OCI-M2 (cell line): Measurements from ENCODE around the gene CREB3L2.

ENCODE experiments used
- DNase-seq: peaks from one replicate; lab custom pipeline; 2025; ENCODE audit not compliant: unreplicated experiment; lab: John Stamatoyannopoulos, UW

Gene CREB3L2

DNA sequence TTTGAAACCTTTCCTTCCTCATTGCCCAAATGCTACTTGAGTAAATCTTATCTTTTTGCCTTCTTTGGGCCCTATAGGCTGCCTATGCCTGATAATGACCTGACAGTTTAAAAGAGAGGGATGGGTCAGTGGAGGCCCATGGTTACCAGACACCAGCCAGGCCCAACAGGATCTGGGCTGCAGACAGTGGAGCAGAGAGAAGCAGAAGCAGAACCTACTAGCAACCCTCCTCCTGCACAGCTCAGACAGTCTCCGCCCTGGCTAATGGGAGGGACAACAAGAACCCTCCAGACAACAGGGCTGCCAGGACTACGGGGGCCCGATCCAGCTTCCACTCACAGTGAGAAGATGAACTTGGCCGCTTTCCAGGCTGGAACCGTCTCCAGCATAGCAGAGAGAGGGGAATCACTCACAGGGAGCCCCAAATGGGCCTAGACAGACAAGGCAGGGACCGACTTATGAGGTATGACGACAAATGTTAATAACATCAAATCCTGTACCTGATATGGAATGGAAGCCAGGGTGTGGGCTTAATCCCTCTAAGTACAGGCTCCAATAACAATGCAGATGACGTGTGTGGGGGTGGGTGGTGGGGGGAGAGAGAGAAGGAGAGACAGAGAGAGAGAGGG is 123.4 kb downstream of the CREB3L2 start:
- DNase-seq: no peak

DNA sequence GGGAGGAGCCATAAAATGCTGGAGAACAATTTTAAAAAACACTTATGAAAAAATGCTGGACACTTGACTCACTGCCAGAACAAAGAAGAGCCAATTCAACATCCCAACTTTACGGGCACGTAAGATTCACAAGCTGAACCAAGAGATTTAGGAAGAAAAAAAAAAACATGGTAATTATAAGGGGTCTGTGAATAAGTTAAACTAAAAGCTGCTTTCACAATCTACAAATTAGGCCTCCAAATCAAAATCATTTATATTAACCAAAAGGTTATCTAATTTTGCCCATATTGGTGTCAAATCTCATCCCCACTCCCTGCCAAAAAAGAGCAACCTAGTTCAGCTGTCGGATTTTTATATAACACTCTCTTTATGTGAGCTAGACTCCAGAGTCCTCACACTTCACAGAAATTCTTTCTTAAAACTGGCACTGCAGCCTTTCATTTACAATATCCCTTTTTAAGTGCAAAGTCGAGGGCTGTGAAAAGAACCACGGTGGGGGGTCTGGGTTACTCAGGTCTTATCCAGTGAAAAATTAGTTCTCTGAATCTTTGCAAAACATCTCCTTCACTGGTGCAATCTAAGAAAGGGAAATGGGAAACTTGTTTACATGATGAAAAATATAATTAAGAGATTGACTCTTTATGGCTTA is 124.7 kb downstream of the CREB3L2 start:
- DNase-seq: no peak

DNA sequence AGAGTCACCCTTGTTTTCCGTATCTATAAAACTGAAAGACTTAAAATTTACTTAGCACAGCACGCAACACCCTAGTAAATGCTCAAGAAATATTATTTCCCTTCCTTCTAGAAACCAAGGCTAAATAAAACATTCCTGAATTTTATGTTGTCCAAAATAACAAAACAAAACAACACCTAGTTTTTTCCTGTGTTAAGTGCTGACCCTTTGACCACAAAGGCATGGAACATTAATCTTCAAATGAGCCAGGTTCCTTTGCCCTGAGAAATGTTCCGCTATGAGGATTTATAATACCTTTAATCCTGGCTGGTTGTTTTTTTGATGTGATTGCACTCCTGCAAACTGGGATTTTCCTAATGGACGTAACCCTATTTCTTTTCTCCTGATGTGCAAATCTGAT is 126.1 kb downstream of the CREB3L2 start:
- no peak for DNase-seq

- DNase-seq: no peak
Observed at GRCh38 chr7:137873979-137874777, 127.7 kb downstream of the CREB3L2 start.

DNA sequence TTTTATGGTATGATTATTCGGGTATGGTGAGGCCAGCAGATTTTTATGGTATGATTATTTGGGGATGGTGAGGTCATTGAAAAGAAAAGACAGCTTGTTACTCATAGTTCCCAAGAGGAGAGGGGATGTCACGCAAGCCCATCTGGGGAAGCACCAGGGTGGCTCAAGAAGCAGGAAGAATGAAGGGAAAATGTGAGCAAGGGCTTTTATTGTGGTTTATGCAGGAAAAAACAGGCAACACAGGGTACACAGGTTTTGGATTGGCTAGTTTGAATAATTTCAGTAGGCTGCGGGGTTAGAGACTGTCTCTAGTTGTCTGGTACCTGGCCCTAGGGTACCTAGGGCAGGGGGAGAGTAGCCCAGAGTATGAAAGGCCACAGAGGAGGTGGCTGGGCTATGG is 128.4 kb downstream of the CREB3L2 start:
- DNase-seq: no peak

- no peak for DNase-seq
Observed at GRCh38 chr7:137871170-137871915, 130.5 kb downstream of the CREB3L2 start.

- no peak for DNase-seq
Observed at GRCh38 chr7:137870684-137871083, 131.2 kb downstream of the CREB3L2 start.

- DNase-seq: no peak
Observed at GRCh38 chr7:137870078-137870477, 131.8 kb downstream of the CREB3L2 start.

DNA sequence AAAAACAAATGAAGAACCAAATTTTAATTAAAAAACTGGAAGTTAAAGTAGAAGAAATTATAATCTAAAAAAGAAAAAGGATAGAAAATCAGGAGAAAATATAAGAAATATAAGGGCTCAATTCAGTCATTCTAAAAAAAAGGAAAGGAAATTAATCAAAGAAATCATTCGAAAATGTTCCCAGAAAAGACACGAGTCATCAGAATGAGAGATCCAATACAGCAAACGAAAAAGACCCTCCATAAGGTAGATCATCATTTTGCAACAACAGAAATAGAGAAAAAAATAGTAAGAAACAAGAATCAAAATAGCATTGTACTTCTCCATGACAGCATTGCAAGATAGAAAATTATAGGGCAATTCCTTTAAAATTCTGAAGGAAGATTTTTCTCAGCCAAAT is 132.6 kb downstream of the CREB3L2 start:
- DNase-seq: no peak

GRCh38 chr7:137867289-137867688 is 134.6 kb downstream of the CREB3L2 start:
- DNase-seq: no peak

GRCh38 chr7:137865764-137866163 is 136.1 kb downstream of the CREB3L2 start:
- DNase-seq: no peak

DNA sequence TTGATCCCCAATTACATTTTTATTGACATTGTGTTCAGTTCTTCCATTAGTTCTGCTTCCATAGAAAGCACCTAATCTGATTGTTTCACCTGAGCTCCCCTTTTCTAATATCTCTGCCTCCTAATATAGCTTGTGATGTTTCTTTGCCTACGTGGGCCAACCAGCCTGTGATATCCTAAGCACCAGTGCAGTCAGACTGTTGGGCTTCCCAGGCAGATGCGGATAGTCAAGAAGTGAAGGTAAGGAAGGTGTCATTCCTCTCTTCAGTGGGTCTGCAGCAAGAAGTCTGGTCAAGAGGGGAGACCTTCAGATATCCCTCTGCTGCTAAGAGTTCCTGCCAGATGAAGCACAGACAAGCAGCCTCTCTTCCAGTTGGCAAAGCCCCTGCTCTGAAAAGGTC is 138.9 kb downstream of the CREB3L2 start:
- no peak for DNase-seq

DNA sequence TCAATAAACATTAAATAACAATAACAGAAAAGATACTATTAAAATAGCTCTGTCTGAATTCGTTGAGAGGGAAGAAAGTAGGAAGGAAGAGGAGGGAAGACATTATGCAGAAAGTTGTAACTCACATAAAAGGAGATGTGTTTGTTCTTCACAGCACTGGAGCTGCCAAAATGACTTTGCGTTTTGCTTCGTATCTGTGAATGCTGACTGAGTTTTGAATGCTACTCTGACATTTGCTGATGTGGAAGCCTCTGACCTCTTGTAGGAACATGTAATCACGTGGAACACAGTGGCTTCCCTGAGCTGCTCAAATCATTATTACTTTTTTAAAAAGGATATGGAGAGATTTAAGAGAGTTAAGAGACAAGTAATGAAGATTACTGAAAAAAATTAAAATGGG is 139.5 kb downstream of the CREB3L2 start:
- DNase-seq: no peak

- no peak for DNase-seq
Observed at GRCh38 chr7:137860542-137860941, 141.3 kb downstream of the CREB3L2 start.

GRCh38 chr7:137853053-137853452 is 148.8 kb downstream of the CREB3L2 start:
- DNase-seq: no peak

DNA sequence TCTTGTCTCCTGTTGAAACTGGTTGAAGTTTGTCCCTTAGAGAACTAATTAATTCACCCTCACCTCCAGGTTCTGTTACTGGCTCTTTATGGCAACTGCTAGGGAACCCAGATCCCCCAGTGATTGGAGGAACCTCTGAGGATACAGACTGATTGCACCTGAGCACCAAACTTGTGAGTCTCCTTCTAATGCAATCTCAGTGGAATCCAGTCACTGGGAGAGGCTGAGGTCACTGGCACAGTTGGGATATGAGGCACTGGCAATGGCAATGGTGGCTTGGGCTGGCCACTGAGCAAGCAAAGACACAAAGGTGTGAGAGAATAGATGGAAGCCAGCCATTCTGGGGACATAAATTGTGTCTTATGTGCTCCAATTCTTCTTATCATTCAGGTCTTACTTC is 149.8 kb downstream of the CREB3L2 start:
- DNase-seq: no peak

- DNase-seq: no peak
Observed at GRCh38 chr7:137850972-137851945, 150.6 kb downstream of the CREB3L2 start.

GRCh38 chr7:137850571-137850970 is 151.3 kb downstream of the CREB3L2 start:
- DNase-seq: no peak

- no peak for DNase-seq
Observed at GRCh38 chr7:137848095-137848494, 153.8 kb downstream of the CREB3L2 start.

GRCh38 chr7:137847568-137848050 is 154.3 kb downstream of the CREB3L2 start:
- no peak for DNase-seq
